Upper lobe of left lung (tissue), 4 donors: ENCODE data around the gene PDIK1L.

Source experiments
- EP300 ChIP-seq, 4 donors: sonication (generic); formaldehyde crosslinking; IDR thresholded peaks; one replicate each; pipeline ENCODE4 v1.5.1; 2017; ENCODE audit warnings: antibody characterized with exemption in 4 of 4, control low read depth in 2 of 4
- POLR2A ChIP-seq, 4 donors: fragments of 450-650 bp; IDR thresholded peaks; one replicate each; pipeline ENCODE4 v1.5.1; 2016 to 2017; ENCODE audit warnings: antibody characterized with exemption in 4 of 4, mild to moderate bottlenecking in 2 of 4
- TF ChIP-seq, protein P1 (sequence below), 6 experiments: fragments of 450-650 bp in 4 of 6; fragments of 200-600 bp in 2 of 6; sonication (generic) in 2 of 6; IDR thresholded peaks; one replicate each; pipeline ENCODE4 v1.5.1; 2016 to 2019; ENCODE audit warnings: antibody characterized with exemption in 6 of 6

DNA sequence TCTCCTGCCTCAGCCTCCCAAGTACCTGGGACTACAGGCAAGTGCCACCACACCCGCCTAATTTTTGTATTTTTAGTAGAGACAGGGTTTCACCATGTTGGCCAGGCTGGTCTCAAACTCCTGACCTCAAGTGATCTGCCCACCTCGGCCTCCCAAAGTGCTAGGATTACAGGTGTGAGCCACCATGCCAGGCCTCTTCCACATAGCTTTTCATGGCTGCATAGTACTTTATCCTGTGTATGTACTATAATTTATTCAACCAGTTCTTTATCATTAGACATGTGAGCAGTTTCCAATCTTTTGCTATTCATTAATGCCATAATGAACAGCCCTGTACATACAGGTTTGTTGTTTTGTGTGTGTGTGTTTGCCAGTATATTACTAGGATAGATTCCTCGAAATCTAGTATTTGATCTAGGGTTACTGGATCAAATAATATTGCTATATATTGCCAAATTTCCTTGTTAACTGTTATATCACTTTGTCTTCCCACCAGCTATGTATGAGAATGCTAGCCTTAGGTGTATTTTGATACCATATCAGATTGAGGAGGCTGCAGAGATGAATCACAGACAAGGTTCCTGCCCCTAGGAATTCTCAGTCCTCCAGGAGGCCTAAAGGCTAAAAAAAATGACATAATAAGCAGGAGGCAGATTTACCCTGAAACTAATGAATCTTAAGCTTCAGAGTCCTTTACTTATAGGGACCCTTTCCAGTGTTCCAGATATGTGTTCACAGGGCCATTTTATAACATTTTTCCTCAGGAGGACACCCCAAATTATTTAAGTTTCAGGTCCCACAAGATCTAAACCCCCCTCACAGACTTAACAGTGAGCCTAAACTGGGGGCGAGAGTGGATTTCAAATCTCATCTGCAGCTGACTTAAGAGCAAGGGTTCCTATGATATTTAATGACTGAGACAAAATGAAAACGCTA is 2.1 kb upstream of the PDIK1L start:
- TF ChIP-seq, protein P1, sequence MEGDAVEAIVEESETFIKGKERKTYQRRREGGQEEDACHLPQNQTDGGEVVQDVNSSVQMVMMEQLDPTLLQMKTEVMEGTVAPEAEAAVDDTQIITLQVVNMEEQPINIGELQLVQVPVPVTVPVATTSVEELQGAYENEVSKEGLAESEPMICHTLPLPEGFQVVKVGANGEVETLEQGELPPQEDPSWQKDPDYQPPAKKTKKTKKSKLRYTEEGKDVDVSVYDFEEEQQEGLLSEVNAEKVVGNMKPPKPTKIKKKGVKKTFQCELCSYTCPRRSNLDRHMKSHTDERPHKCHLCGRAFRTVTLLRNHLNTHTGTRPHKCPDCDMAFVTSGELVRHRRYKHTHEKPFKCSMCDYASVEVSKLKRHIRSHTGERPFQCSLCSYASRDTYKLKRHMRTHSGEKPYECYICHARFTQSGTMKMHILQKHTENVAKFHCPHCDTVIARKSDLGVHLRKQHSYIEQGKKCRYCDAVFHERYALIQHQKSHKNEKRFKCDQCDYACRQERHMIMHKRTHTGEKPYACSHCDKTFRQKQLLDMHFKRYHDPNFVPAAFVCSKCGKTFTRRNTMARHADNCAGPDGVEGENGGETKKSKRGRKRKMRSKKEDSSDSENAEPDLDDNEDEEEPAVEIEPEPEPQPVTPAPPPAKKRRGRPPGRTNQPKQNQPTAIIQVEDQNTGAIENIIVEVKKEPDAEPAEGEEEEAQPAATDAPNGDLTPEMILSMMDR (IDR thresholded peaks at IDR 0.05) = no peak
- TF ChIP-seq POLR2A (IDR thresholded peaks at IDR 0.05) (no peak), EP300 (IDR thresholded peaks at IDR 0.05) (no peak)
